ENCODE data around the gene SF3A1.

Gene SF3A1

GRCh38 chr22:30323246-30323645 is 33.4 kb downstream of the SF3A1 start:
- Histone ChIP-seq H3K27ac (ENCODE audit: poor library complexity, severe bottlenecking) (no peak overlapping the region), H3K36me3 (ENCODE audit: low read depth) (peaks cover 4% of the 10 kb centered on the region)

GRCh38 chr22:30321461-30321860 is 35.2 kb downstream of the SF3A1 start:
- ATAC-seq (ENCODE audit: low read depth): no peak
- TF ChIP-seq CTCF (IDR thresholded peaks at IDR 0.05; ENCODE audit: poor library complexity, severe bottlenecking): no peak
- Histone ChIP-seq H3K4me3 (ENCODE audit: severe bottlenecking) (no peak overlapping the region), H3K36me3 (ENCODE audit: low read depth) (peaks cover 4% of the 10 kb centered on the region), H3K27me3 (ENCODE audit: insufficient read depth, poor library complexity, severe bottlenecking) (no peaks in the 10 kb centered on the region), H3K4me1 (ENCODE audit: insufficient read depth, poor library complexity, severe bottlenecking) (peaks cover 12% of the 10 kb centered on the region), H3K9me3 (ENCODE audit: severe bottlenecking) (no peaks in the 10 kb centered on the region), H3K27ac (ENCODE audit: poor library complexity, severe bottlenecking) (no peak overlapping the region)
- DNase-seq (ENCODE audit: low spot score): no peak

More at GRCh38 chr22:30323246-30323645, 33.4 kb downstream of the SF3A1 start:
- Histone ChIP-seq H3K4me3 (ENCODE audit: severe bottlenecking) (no peak overlapping the region), H3K4me1 (ENCODE audit: insufficient read depth, poor library complexity, severe bottlenecking) (peaks cover 21% of the 10 kb centered on the region), H3K9me3 (ENCODE audit: severe bottlenecking) (no peaks in the 10 kb centered on the region), H3K27me3 (ENCODE audit: insufficient read depth, poor library complexity, severe bottlenecking) (no peaks in the 10 kb centered on the region)
- DNase-seq (ENCODE audit: low spot score) (no peak), ATAC-seq (ENCODE audit: low read depth) (no peak)
- TF ChIP-seq CTCF (IDR thresholded peaks at IDR 0.05; ENCODE audit: poor library complexity, severe bottlenecking): no peak

GRCh38 chr22:30320021-30320556 is 36.6 kb downstream of the SF3A1 start:
- H3K4me1 ChIP-seq (ENCODE audit: insufficient read depth, poor library complexity, severe bottlenecking): peaks cover 8% of the 10 kb centered on the region
- H3K4me3 ChIP-seq (ENCODE audit: severe bottlenecking): no peak overlapping the region
- no peak for ATAC-seq (ENCODE audit: low read depth)
- no peak for DNase-seq (ENCODE audit: low spot score)
- TF ChIP-seq CTCF (IDR thresholded peaks at IDR 0.05; ENCODE audit: poor library complexity, severe bottlenecking): no peak
- peaks cover 4% of the 10 kb centered on the region for H3K36me3 ChIP-seq (ENCODE audit: low read depth)
- no peaks in the 10 kb centered on the region for H3K27me3 ChIP-seq (ENCODE audit: insufficient read depth, poor library complexity, severe bottlenecking)
- H3K27ac ChIP-seq (ENCODE audit: poor library complexity, severe bottlenecking): no peak overlapping the region
- no peaks in the 10 kb centered on the region for H3K9me3 ChIP-seq (ENCODE audit: severe bottlenecking)

- ATAC-seq (ENCODE audit: low read depth) (no peak), DNase-seq (ENCODE audit: low spot score) (no peak)
- Histone ChIP-seq H3K9me3 (ENCODE audit: severe bottlenecking) (no peaks in the 10 kb centered on the region), H3K36me3 (ENCODE audit: low read depth) (peaks cover 4% of the 10 kb centered on the region), H3K27me3 (ENCODE audit: insufficient read depth, poor library complexity, severe bottlenecking) (no peaks in the 10 kb centered on the region), H3K27ac (ENCODE audit: poor library complexity, severe bottlenecking) (no peak overlapping the region), H3K4me1 (ENCODE audit: insufficient read depth, poor library complexity, severe bottlenecking) (peaks cover 6% of the 10 kb centered on the region), H3K4me3 (ENCODE audit: severe bottlenecking) (no peak overlapping the region)
- no peak for TF ChIP-seq CTCF (IDR thresholded peaks at IDR 0.05; ENCODE audit: poor library complexity, severe bottlenecking)
These were observed 37.8 kb downstream of the SF3A1 start for GRCh38 chr22:30318799-30319419.

GRCh38 chr22:30317778-30318177 is 38.9 kb downstream of the SF3A1 start:
- no peak for TF ChIP-seq CTCF (IDR thresholded peaks at IDR 0.05; ENCODE audit: poor library complexity, severe bottlenecking)
- no peaks in the 10 kb centered on the region for H3K27me3 ChIP-seq (ENCODE audit: insufficient read depth, poor library complexity, severe bottlenecking)
- H3K4me1 ChIP-seq (ENCODE audit: insufficient read depth, poor library complexity, severe bottlenecking): peaks cover 10% of the 10 kb centered on the region
- no peak overlapping the region for H3K27ac ChIP-seq (ENCODE audit: poor library complexity, severe bottlenecking)
- H3K9me3 ChIP-seq (ENCODE audit: severe bottlenecking): no peaks in the 10 kb centered on the region
- H3K4me3 ChIP-seq (ENCODE audit: severe bottlenecking): no peak overlapping the region
- ATAC-seq (ENCODE audit: low read depth) (no peak), DNase-seq (ENCODE audit: low spot score) (no peak)
- H3K36me3 ChIP-seq (ENCODE audit: low read depth): peaks cover 4% of the 10 kb centered on the region
